Activated B cell treated with CpG ODN at 0.5 μM for 24 hours (primary cell): ENCODE measurements around the gene TBC1D8. TPM values are rescaled to one million over a fixed set of nuclear protein-coding genes. Genes with fewer than 3 reads are reported as not detected.

Experiments used
- ATAC-seq: fragments of 200-7000 bp; cut with Tn5 transposase; one replicate; pipeline ENCODE4 v1.10.0; 2021; ENCODE audit warnings: low read depth, mild to moderate bottlenecking, moderate library complexity
- CTCF ChIA-PET: fragments of 350-600 bp; sonication (Branson Sonifier 250); formaldehyde crosslinking; loops from one replicate; lab custom pipeline; 2021; ENCODE audit warnings: antibody characterized with exemption; lab: Charles Lee
- POLR2A ChIA-PET: fragments of 350-600 bp; sonication (Branson Sonifier 250); formaldehyde crosslinking; loops from one replicate; lab custom pipeline; 2021; ENCODE audit warnings: antibody characterized with exemption; lab: Charles Lee
- DNase-seq: peaks from one replicate; pipeline ENCODE4 v3.0.0; 2022
- H3K27ac Mint-ChIP-seq: one replicate; pipeline ENCODE4 v1.8.0; 2020; ENCODE audit warnings: mixed read lengths
- H3K27me3 Mint-ChIP-seq: one replicate; pipeline ENCODE4 v1.8.0; 2021; ENCODE audit warnings: mixed read lengths
- H3K36me3 Mint-ChIP-seq: one replicate; pipeline ENCODE4 v1.8.0; 2021; ENCODE audit warnings: low read depth, mixed read lengths
- H3K4me1 Mint-ChIP-seq: one replicate; pipeline ENCODE4 v1.8.0; 2021; ENCODE audit warnings: mixed read lengths
- H3K4me3 Mint-ChIP-seq: one replicate; pipeline ENCODE4 v1.8.0; 2020; ENCODE audit warnings: mild to moderate bottlenecking, mixed read lengths
- H3K9me3 Mint-ChIP-seq: one replicate; pipeline ENCODE4 v1.8.0; 2020; ENCODE audit warnings: mixed read lengths
- intact Hi-C: fragments of 100-400 bp; cut with micrococcal nuclease; formaldehyde crosslinking; loops from one replicate; pipeline ENCODE4 v1.15.1; 2024
- total RNA-seq: library from RNA; stranded (reverse); gene quantifications from 2 replicates; pipeline ENCODE4 v1.2.3, GENCODE V29; 2022
- TF ChIP-seq, protein P1 (sequence below): fragments of 200-600 bp; IDR thresholded peaks from one replicate; pipeline ENCODE4 v1.8.0; 2022; ENCODE audit warnings: antibody characterized with exemption, mild to moderate bottlenecking

The TBC1D8 gene
- total RNA-seq, 1 donor from 2014 or later, result 4.7 TPM

DNA sequence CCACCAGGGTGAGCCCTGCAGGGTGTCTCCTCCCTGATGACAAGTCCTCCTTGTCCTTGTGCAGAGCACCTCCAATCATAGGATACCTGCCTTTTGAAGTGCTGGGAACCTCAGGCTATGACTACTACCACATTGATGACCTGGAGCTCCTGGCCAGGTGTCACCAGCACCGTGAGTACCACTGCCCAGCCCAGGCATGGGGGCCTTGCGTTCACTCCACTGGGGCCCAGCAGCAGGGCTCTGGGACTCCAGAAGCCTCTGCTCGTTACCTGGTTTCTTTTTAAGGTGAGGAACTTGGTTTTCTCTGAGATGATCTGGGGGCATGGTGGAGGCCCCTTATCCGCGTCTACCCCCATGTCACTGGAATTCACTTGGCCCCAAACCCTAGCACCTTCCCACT, 185.6 kb downstream of the TBC1D8 start:
- intact Hi-C loops, result no loop called here
- H3K36me3 Mint-ChIP-seq, result no peaks in the 10 kb centered on the region
- TF ChIP-seq, protein P1, sequence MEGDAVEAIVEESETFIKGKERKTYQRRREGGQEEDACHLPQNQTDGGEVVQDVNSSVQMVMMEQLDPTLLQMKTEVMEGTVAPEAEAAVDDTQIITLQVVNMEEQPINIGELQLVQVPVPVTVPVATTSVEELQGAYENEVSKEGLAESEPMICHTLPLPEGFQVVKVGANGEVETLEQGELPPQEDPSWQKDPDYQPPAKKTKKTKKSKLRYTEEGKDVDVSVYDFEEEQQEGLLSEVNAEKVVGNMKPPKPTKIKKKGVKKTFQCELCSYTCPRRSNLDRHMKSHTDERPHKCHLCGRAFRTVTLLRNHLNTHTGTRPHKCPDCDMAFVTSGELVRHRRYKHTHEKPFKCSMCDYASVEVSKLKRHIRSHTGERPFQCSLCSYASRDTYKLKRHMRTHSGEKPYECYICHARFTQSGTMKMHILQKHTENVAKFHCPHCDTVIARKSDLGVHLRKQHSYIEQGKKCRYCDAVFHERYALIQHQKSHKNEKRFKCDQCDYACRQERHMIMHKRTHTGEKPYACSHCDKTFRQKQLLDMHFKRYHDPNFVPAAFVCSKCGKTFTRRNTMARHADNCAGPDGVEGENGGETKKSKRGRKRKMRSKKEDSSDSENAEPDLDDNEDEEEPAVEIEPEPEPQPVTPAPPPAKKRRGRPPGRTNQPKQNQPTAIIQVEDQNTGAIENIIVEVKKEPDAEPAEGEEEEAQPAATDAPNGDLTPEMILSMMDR, result no peak

DNA sequence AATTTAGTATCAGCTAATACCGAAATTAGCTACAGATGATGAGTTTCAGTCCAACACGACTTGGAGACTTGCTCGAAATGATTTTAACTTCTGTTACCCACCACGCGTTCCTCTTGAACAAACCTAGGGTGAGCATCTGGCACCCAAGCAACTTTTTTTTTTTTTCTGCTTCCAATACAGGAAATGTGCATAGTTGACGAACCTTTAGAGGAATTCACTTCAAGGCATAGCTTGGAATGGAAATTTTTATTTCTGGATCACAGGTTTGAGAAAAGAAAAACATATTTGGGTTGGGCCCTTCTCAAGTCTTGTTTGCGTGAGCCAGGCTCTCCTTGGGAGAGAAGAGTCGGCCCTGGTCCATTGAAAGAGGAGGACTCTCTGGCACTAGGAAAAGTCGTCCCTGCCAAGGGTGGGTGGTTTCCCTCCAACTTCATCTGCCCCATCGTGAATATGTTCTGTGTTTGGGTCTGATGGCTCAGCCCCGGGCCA, 186.5 kb downstream of the TBC1D8 start:
- TF ChIP-seq, protein P1, result no peak
- no peak overlapping the region for H3K4me3 Mint-ChIP-seq
- H3K9me3 Mint-ChIP-seq, result no peaks in the 10 kb centered on the region
- CTCF ChIA-PET, result no interaction called here
- no peak overlapping the region for H3K27ac Mint-ChIP-seq
- H3K4me1 Mint-ChIP-seq, result no peaks in the 10 kb centered on the region
- intact Hi-C loops, result no loop called here
- DNase-seq (no peak), ATAC-seq (no peak)
- peaks cover 5% of the 10 kb centered on the region for H3K27me3 Mint-ChIP-seq
- POLR2A ChIA-PET, result no interaction called here
- no peaks in the 10 kb centered on the region for H3K36me3 Mint-ChIP-seq

More for the DNA sequence above, 185.6 kb downstream of the TBC1D8 start:
- H3K4me3 Mint-ChIP-seq, result no peak overlapping the region
- H3K27me3 Mint-ChIP-seq, result peaks cover 5% of the 10 kb centered on the region
- no peak for ATAC-seq
- H3K9me3 Mint-ChIP-seq, result no peaks in the 10 kb centered on the region
- ChIA-PET POLR2A (no interaction called here), CTCF (no interaction called here)
- DNase-seq, result no peak
- H3K27ac Mint-ChIP-seq, result no peak overlapping the region
- no peaks in the 10 kb centered on the region for H3K4me1 Mint-ChIP-seq

DNA sequence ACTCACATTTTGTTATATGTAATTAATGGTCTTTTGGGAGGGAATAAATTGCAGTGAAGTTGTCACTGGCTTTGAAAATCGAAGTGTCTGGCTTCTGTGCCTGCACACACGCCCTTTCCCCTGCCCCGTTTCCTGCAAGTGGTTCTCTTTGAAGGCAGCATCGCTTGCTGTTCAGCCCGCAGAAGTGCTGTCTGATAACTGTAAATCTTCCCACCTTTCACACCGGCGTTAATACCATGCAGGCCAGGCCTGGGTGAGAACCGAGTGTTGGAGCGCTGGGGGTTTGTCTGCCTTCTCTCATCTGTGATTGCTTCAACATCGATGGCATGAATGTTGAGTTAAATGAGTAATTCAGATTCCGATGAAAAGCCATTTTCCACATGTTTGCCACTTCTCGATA, 187.0 kb downstream of the TBC1D8 start:
- ChIA-PET POLR2A (no interaction called here), CTCF (no interaction called here)
- TF ChIP-seq, protein P1, result no peak
- no peak overlapping the region for H3K27ac Mint-ChIP-seq
- peaks cover 4% of the 10 kb centered on the region for H3K27me3 Mint-ChIP-seq
- no peaks in the 10 kb centered on the region for H3K4me1 Mint-ChIP-seq
- intact Hi-C loops, result no loop called here
- no peak overlapping the region for H3K4me3 Mint-ChIP-seq
- no peaks in the 10 kb centered on the region for H3K36me3 Mint-ChIP-seq
- no peaks in the 10 kb centered on the region for H3K9me3 Mint-ChIP-seq
- DNase-seq (no peak), ATAC-seq (no peak)

DNA sequence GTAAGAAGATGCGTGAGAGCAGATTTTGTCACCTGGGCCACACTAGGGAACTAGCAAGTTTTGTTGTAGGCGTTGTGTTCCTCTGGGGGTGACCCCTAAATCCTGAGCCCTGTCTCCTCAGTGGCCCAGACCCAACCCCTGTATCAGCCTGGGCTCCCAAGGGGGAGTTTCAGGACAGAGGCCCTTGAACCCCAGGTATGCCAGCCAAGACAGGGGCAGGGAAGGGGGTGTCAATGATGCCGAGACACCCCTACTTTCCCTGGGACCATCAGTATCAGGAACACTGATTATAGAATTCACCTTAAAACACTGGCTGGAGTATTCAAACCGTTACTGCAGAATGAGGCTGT, 188.2 kb downstream of the TBC1D8 start:
- intact Hi-C loops, result no loop called here
- Mint-ChIP-seq H3K27me3 (peaks cover 9% of the 10 kb centered on the region), H3K9me3 (no peaks in the 10 kb centered on the region), H3K36me3 (no peaks in the 10 kb centered on the region), H3K27ac (no peak overlapping the region), H3K4me3 (no peak overlapping the region), H3K4me1 (no peaks in the 10 kb centered on the region)
- ChIA-PET CTCF (no interaction called here), POLR2A (no interaction called here)
- ATAC-seq (no peak), DNase-seq (no peak)
- TF ChIP-seq, protein P1, result no peak

DNA sequence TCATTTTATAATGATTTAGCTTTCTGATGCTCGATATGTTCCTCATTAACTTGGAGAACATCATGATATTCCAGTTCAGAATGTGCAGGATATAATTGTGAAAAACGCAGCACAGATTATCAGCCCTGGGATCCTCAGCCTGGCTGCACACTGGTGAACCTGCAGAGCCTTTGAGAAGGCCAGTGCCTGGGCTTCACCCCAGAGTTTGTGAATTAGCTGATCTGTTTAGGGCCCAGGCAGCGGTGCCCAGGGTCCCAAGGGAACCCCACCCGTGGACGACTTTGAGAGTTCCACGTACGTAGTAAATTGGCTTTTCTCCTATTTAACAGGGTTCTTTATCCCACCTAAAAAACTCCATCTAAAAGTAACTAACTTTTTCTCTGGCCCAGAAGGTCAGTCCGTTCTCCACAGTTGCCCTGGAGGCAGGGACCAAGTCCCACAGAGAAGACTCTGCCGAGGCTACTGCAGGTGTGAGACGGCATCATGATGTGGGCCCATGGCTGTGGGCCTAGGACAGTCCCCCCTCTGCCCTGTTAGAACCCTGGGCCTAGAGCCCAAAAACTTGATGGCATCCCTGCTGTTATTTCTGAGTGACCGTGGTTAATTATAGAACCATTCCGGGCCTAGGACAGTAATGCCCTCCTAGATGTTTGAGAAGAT, 188.7 kb downstream of the TBC1D8 start:
- ChIA-PET POLR2A (no interaction called here), CTCF (no interaction called here)
- intact Hi-C loops, result no loop called here
- Mint-ChIP-seq H3K9me3 (no peaks in the 10 kb centered on the region), H3K4me3 (no peak overlapping the region), H3K4me1 (no peaks in the 10 kb centered on the region), H3K27me3 (peaks cover 11% of the 10 kb centered on the region), H3K36me3 (no peaks in the 10 kb centered on the region), H3K27ac (no peak overlapping the region)
- TF ChIP-seq, protein P1, result no peak
- DNase-seq (no peak), ATAC-seq (no peak)
